GM12878 (cell line): Measurements from ENCODE around the gene METAP1. TPM values are rescaled to one million over a fixed set of nuclear protein-coding genes. Genes with fewer than 3 reads are reported as not detected.

Source experiments
- ATAC-seq: fragments of 200-7000 bp; cut with Tn5 transposase; 3 replicates; pipeline ENCODE4 v1.9.1; 2020; ENCODE audit warnings: mild to moderate bottlenecking, moderate library complexity
- BruUV-seq: library from RNA; stranded (reverse); fragments of 400-500 nt; replicated peaks from 2 replicates; lab custom pipeline; 2021; lab: Mats Ljungman, UMichigan
- CTCF ChIA-PET: fragments of 300-600 bp; sonication (Branson Sonifier 250); formaldehyde crosslinking; extraction: SDS; loops from one replicate; lab custom pipeline; 2021; ENCODE audit warnings: inconsistent platforms; lab: Yijun Ruan, JAX
- POLR2A ChIA-PET: fragments of 350-600 bp; formaldehyde crosslinking; extraction: SDS; loops from one replicate; lab custom pipeline; 2021; ENCODE audit warnings: inconsistent platforms; lab: Charles Lee
- RAD21 ChIA-PET: fragments of 300-600 bp; sonication (Branson Sonifier 250); formaldehyde crosslinking; loops from one replicate; lab custom pipeline; 2023; ENCODE audit warnings: antibody characterized with exemption; ENCODE audit not compliant: unreplicated experiment; lab: Charles Lee
- SMC1A ChIA-PET: fragments of 300-600 bp; sonication (Branson Sonifier 250); formaldehyde crosslinking; loops from one replicate; lab custom pipeline; 2023; ENCODE audit not compliant: unreplicated experiment, uncharacterized antibody; lab: Charles Lee
- DNase-seq: peaks from one replicate; pipeline ENCODE4 v3.0.0-alpha.2; 2011; ENCODE audit warnings: low read depth, low spot score
- FAIRE-seq: peaks from 3 replicates; lab custom pipeline; 2011; peaks lifted over from hg19 to GRCh38; lab: Jason Lieb, UNC
- H2AFZ ChIP-seq: 2 replicates; pipeline ENCODE4 v1.6.0; 2011; ENCODE audit warnings: low read depth, low read length, control low read depth; ENCODE audit not compliant: control insufficient read depth
- H3K27ac ChIP-seq: 2 replicates; pipeline ENCODE4 v1.5.1; 2011; ENCODE audit warnings: control low read depth; ENCODE audit not compliant: control insufficient read depth, insufficient read depth
- H3K27me3 ChIP-seq, 2 experiments: replicated peaks in 1 of 2; 2 replicates each; pipeline versions ENCODE4 v1.6.0 to v1.6.1; 2011; ENCODE audit warnings: low read length in 1 of 2; ENCODE audit not compliant: control insufficient read depth in 2 of 2, insufficient read depth in 2 of 2
- H3K36me3 ChIP-seq, 2 experiments: 2 replicates each; pipeline ENCODE4 v1.5.1; 2011; ENCODE audit warnings: low read length in 1 of 2; ENCODE audit not compliant: control insufficient read depth in 2 of 2, insufficient read depth in 2 of 2
- H3K4me1 ChIP-seq: 2 replicates; pipeline ENCODE4 v1.6.1; 2011; ENCODE audit warnings: mild to moderate bottlenecking, low read length, moderate library complexity, mixed read lengths; ENCODE audit not compliant: control insufficient read depth, insufficient read depth
- H3K4me2 ChIP-seq: 2 replicates; pipeline ENCODE4 v1.6.0; 2011; ENCODE audit warnings: control low read depth; ENCODE audit not compliant: control insufficient read depth, insufficient read depth
- H3K4me3 ChIP-seq: fragments of 200-600 bp; sonication (generic); 2 replicates; pipeline ENCODE4 v1.5.1; 2016
- H3K79me2 ChIP-seq: 2 replicates; pipeline ENCODE4 v1.6.0; 2011; ENCODE audit warnings: low read length; ENCODE audit not compliant: control insufficient read depth, insufficient read depth
- H3K9ac ChIP-seq: 2 replicates; pipeline ENCODE4 v1.8.0; 2011; ENCODE audit warnings: low read length, control low read depth, mixed read lengths; ENCODE audit not compliant: control insufficient read depth, insufficient read depth
- H3K9me3 ChIP-seq: replicated peaks from 3 replicates; pipeline ENCODE4 v1.5.1; 2011; ENCODE audit warnings: mild to moderate bottlenecking, low read length; ENCODE audit not compliant: control insufficient read depth, insufficient read depth
- H4K20me1 ChIP-seq: 2 replicates; pipeline ENCODE4 v1.6.0; 2011; ENCODE audit not compliant: control insufficient read depth, insufficient read depth
- ASH2L ChIP-seq: fragments of 300-600, 200-600 bp; sonication (generic); IDR thresholded peaks from 2 replicates; pipeline ENCODE4 v1.6.1; 2017; ENCODE audit warnings: low read depth, mild to moderate bottlenecking, borderline replicate concordance
- CBX5 ChIP-seq: sonication (generic); IDR thresholded peaks from 2 replicates; pipeline ENCODE4 v1.6.1; 2016; ENCODE audit warnings: low read depth, moderate library complexity, mild to moderate bottlenecking, inconsistent platforms
- CREM ChIP-seq: IDR thresholded peaks from 2 replicates; pipeline ENCODE4 v1.6.1; 2014; ENCODE audit warnings: antibody characterized with exemption, low read depth
- CTCF ChIP-seq, 3 experiments: IDR thresholded peaks in 2 of 3; conservative IDR thresholded peaks in 1 of 3; 2 replicates each; pipeline ENCODE4 v1.5.1; 2011; ENCODE audit warnings: low read depth in 3 of 3, low read length in 3 of 3, mild to moderate bottlenecking in 3 of 3, control low read depth in 2 of 3, moderate library complexity in 2 of 3, inconsistent platforms in 1 of 3, mixed read lengths in 1 of 3; ENCODE audit not compliant: control insufficient read depth in 2 of 3, insufficient read depth in 1 of 3; ENCODE audit errors: extremely low read depth in 1 of 3
- FOXM1 ChIP-seq: IDR thresholded peaks from 2 replicates; pipeline ENCODE4 v1.6.1; 2012; ENCODE audit warnings: low read depth, mild to moderate bottlenecking, inconsistent platforms, low read length, moderate library complexity
- JUND ChIP-seq: IDR thresholded peaks from 2 replicates; pipeline ENCODE4 v1.6.1; 2012; ENCODE audit warnings: low read depth, mild to moderate bottlenecking, low read length, improper control_type of control experiment, moderate library complexity
- SREBF2 ChIP-seq: IDR thresholded peaks from 2 replicates; pipeline ENCODE4 v1.6.1; 2012; ENCODE audit warnings: mild to moderate bottlenecking, low read length
- TARDBP ChIP-seq: IDR thresholded peaks from 2 replicates; pipeline ENCODE4 v1.6.1; 2016; ENCODE audit warnings: borderline replicate concordance
- ZNF24 ChIP-seq: fragments of 450-650 bp; IDR thresholded peaks from 2 replicates; pipeline ENCODE4 v1.6.1; 2017; ENCODE audit warnings: antibody characterized with exemption, mild to moderate bottlenecking
- WGBS: methylation state at CpG from one replicate; pipeline ENCODE4 v1.1.6; 2016; ENCODE audit warnings: low lambda C conversion rate; ENCODE audit not compliant: insufficient replicate concordance, insufficient coverage; ENCODE audit errors: missing lambda C conversion rate; 5-methylcytosine and 5-hydroxymethylcytosine counted together
- in situ Hi-C: fragments of 300-500 bp; cut with MboI; formaldehyde crosslinking; loops from 9 replicates; pipeline ENCODE4 v1.14.3; 2018; ENCODE audit warnings: mixed read lengths
- intact Hi-C: fragments of 100-400 bp; cut with micrococcal nuclease; formaldehyde crosslinking; loops from one replicate; pipeline ENCODE4 v1.14.2; 2022; ENCODE audit not compliant: unreplicated experiment
- polyA plus RNA-seq, 11 experiments: library from polyadenylated mRNA; depleted of rRNA in 4 of 11; unstranded in 6 of 11; stranded (reverse) in 5 of 11; fragments of >200 nt; fragmentation: Nextera tagmentation in 4 of 11; fragmentation: Illumina TruSeq in 1 of 11; extraction: Ambion mirVana in 4 of 11; extraction: Trizol in 1 of 11; gene quantifications; 1 replicate in 1 of 11; 2 replicates in 10 of 11; pipeline versions ENCODE4 v1.2.1 to v1.2.3, GENCODE V29; 2011 to 2016; ENCODE audit warnings: inconsistent platforms in 2 of 11, missing spikeins in 2 of 11, low read depth in 1 of 11
- total RNA-seq, 4 experiments: library from RNA; depleted of rRNA in 3 of 4; stranded (reverse); fragments of >200 nt in 3 of 4; fragmentation: Illumina TruSeq in 1 of 4; extraction: Trizol in 1 of 4; gene quantifications; 2 replicates each; pipeline versions ENCODE4 v1.2.1 to v1.2.3, GENCODE V29; 2013 to 2021
- TF ChIP-seq, protein P1 (sequence below): IDR thresholded peaks from 2 replicates; pipeline ENCODE4 v1.6.1; 2012; ENCODE audit warnings: low read depth, low read length, improper control_type of control experiment
- TF ChIP-seq, protein P2 (sequence below): IDR thresholded peaks from 2 replicates; pipeline ENCODE4 v1.6.1; 2011; ENCODE audit warnings: borderline replicate concordance, low read depth, mild to moderate bottlenecking, moderate library complexity, mixed read lengths, low read length; ENCODE audit not compliant: insufficient read depth; ENCODE audit errors: extremely low read length

The METAP1 gene
- total and polyA plus RNA-seq, 10 of the 15 experiments (the other 5 are each of a cell fraction or from before 2014, with no cell fraction given), result 22.7 to 71.4 (median 45.1) TPM

DNA sequence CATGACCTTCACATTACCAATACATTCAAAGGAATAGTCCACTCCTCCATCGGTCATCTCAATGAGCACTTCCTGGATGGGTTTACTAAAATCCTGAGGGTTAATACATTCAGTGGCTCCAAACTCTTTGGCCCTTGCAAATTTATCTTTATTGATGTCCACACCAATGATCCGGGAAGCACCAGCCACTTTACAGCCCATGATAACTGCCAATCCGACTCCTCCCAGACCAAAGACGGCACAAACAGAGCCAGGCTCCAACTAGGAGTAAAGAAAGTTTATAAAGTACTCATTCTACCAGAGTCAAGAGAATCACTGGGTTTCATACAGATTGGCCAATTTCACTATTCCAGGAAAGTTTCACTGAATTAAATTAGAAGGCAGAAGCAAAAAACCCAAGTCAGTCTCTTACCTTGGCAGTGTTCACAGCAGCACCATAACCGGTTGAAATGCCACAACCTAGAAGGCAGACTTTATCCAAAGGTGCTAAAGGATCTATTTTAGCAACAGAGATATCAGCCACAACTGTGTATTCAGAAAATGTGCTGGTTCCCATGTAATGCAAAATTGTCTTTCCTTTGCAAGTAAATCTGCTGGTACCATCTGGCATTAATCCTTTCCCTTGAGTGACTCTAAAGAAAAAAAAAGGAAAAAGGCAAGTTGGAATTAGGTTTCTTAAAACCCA is 80.9 kb downstream of the METAP1 start:
- Histone ChIP-seq H3K9ac (no peak overlapping the region), H3K27me3 (no peaks in the 10 kb centered on the region), H3K9me3 (no peaks in the 10 kb centered on the region), H4K20me1 (no peaks in the 10 kb centered on the region), H3K4me3 (no peak overlapping the region), H2AFZ (no peak overlapping the region), H3K27ac (no peak overlapping the region), H3K4me2 (no peak overlapping the region), H3K79me2 (no peaks in the 10 kb centered on the region), H3K36me3 (peaks cover 1 to 33% of the 10 kb centered on the region in 2 experiments; a peak in 3 of 4 replicates), H3K4me1 (no peaks in the 10 kb centered on the region)
- intact Hi-C loops (no loop called here), in situ Hi-C loops (loop anchor here (25.0 kb wide), 1 partner anchor 861 kb away; the partner anchor contains the start of gene DNAJB14)
- SMC1A ChIA-PET, result no interaction called here
- TF ChIP-seq FOXM1 (no peak), CBX5 (no peak), JUND (no peak), ZNF24 (no peak), CTCF (IDR thresholded peaks at IDR 0.05 in 2 of 3, conservative IDR thresholded peaks at IDR 0.05 in 1 of 3; ENCODE audit: control insufficient read depth in 2 of 3, extremely low read depth in 1 of 3, insufficient read depth in 1 of 3, low read depth in 3 of 3, low read length in 3 of 3) (no peak), SREBF2 (no peak), ASH2L (no peak), TARDBP (no peak), CREM (no peak)
- TF ChIP-seq, protein P1, sequence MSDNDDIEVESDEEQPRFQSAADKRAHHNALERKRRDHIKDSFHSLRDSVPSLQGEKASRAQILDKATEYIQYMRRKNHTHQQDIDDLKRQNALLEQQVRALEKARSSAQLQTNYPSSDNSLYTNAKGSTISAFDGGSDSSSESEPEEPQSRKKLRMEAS, result no peak
- TF ChIP-seq, protein P2, sequence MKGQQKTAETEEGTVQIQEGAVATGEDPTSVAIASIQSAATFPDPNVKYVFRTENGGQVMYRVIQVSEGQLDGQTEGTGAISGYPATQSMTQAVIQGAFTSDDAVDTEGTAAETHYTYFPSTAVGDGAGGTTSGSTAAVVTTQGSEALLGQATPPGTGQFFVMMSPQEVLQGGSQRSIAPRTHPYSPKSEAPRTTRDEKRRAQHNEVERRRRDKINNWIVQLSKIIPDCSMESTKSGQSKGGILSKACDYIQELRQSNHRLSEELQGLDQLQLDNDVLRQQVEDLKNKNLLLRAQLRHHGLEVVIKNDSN, result no peak
- POLR2A ChIA-PET, result no interaction called here
- BruUV-seq, result no TSS peak
- 97% methylated on average over 5 of the region's 5 CpGs for WGBS
- ATAC-seq (no peak), DNase-seq (no peak), FAIRE-seq (no peak)
- RAD21 ChIA-PET, result no interaction called here
- CTCF ChIA-PET, result no interaction called here
